H9 (cell line): ENCODE measurements around the gene DENND1A. TPM values are rescaled to one million over a fixed set of nuclear protein-coding genes. Genes with fewer than 3 reads are reported as not detected.

Experiments used
- DNase-seq: peaks from one replicate; pipeline ENCODE4 v3.0.0-alpha.2; 2017
- H2AFZ ChIP-seq: one replicate; pipeline ENCODE4 v1.6.1; 2013; ENCODE audit warnings: mild to moderate bottlenecking, low read length, control low read depth, moderate library complexity
- H2AK5ac ChIP-seq: 2 replicates; pipeline ENCODE4 v1.6.1; 2013; ENCODE audit warnings: low read length, control low read depth, mixed read lengths; ENCODE audit not compliant: insufficient read length
- H2BK120ac ChIP-seq: one replicate; pipeline ENCODE4 v1.6.1; 2013; ENCODE audit warnings: low read depth, mild to moderate bottlenecking, low read length, control low read depth, inconsistent platforms; ENCODE audit not compliant: poor library complexity, severe bottlenecking
- H2BK12ac ChIP-seq: 2 replicates; pipeline ENCODE4 v1.6.1; 2013; ENCODE audit warnings: low read length, control low read depth, mixed read lengths, low read depth; ENCODE audit not compliant: insufficient read length
- H2BK15ac ChIP-seq: 2 replicates; pipeline ENCODE4 v1.6.1; 2013; ENCODE audit warnings: low read depth, low read length, control low read depth
- H2BK20ac ChIP-seq: one replicate; pipeline ENCODE4 v1.6.1; 2013; ENCODE audit warnings: low read depth, mild to moderate bottlenecking, low read length, control low read depth, inconsistent platforms; ENCODE audit not compliant: poor library complexity, severe bottlenecking
- H2BK5ac ChIP-seq: 2 replicates; pipeline ENCODE4 v1.6.1; 2013; ENCODE audit warnings: low read length, control low read depth, mixed read lengths; ENCODE audit not compliant: insufficient read length
- H3K14ac ChIP-seq: 2 replicates; pipeline ENCODE4 v1.6.1; 2013; ENCODE audit warnings: low read length, control low read depth; ENCODE audit not compliant: insufficient read depth
- H3K18ac ChIP-seq: 2 replicates; pipeline ENCODE4 v1.6.1; 2013; ENCODE audit warnings: low read depth, mild to moderate bottlenecking, mixed read lengths, low read length, control low read depth; ENCODE audit not compliant: insufficient read length
- H3K23ac ChIP-seq: 2 replicates; pipeline ENCODE4 v1.6.1; 2013; ENCODE audit warnings: low read length, control low read depth, mixed read lengths, low read depth; ENCODE audit not compliant: insufficient read length
- H3K23me2 ChIP-seq: 2 replicates; pipeline ENCODE4 v1.6.1; 2013; ENCODE audit warnings: low read depth, mild to moderate bottlenecking, mixed read lengths, low read length, control low read depth; ENCODE audit not compliant: insufficient read length, poor library complexity, severe bottlenecking
- H3K27ac ChIP-seq: 2 replicates; pipeline ENCODE4 v1.5.1; 2013; ENCODE audit warnings: low read length, control low read depth, mixed read lengths, low read depth; ENCODE audit not compliant: insufficient read length
- H3K27me3 ChIP-seq: 2 replicates; pipeline ENCODE4 v1.6.1; 2013; ENCODE audit warnings: low read length, control low read depth, inconsistent platforms; ENCODE audit not compliant: insufficient read depth
- H3K4ac ChIP-seq: 2 replicates; pipeline ENCODE4 v1.6.1; 2013; ENCODE audit warnings: low read depth, mild to moderate bottlenecking, control low read depth, inconsistent platforms, low read length, moderate library complexity
- H3K4me1 ChIP-seq: 2 replicates; pipeline ENCODE4 v1.6.1; 2013; ENCODE audit warnings: low read length, control low read depth, inconsistent platforms; ENCODE audit not compliant: insufficient read depth
- H3K4me2 ChIP-seq: 2 replicates; pipeline ENCODE4 v1.6.1; 2013; ENCODE audit warnings: low read length, control low read depth, mixed read lengths; ENCODE audit not compliant: insufficient read length, insufficient read depth
- H3K56ac ChIP-seq: 2 replicates; pipeline ENCODE4 v1.6.1; 2013; ENCODE audit warnings: low read depth, mild to moderate bottlenecking, mixed read lengths, low read length, control low read depth; ENCODE audit not compliant: insufficient read length
- H3K79me1 ChIP-seq: 2 replicates; pipeline ENCODE4 v1.6.1; 2013; ENCODE audit warnings: low read depth, mild to moderate bottlenecking, moderate library complexity, low read length, control low read depth, inconsistent platforms; ENCODE audit not compliant: insufficient read depth, poor library complexity, severe bottlenecking
- H3K79me2 ChIP-seq: 2 replicates; pipeline ENCODE4 v1.6.1; 2013; ENCODE audit warnings: low read length, control low read depth, inconsistent platforms; ENCODE audit not compliant: insufficient read depth
- H3K9ac ChIP-seq: 2 replicates; pipeline ENCODE4 v1.6.1; 2013; ENCODE audit warnings: low read length, control low read depth, mixed read lengths; ENCODE audit not compliant: insufficient read length; ENCODE audit errors: extremely low read depth
- H3K9me3 ChIP-seq: one replicate; pipeline ENCODE4 v1.6.1; 2013; ENCODE audit warnings: low read depth, low read length, inconsistent platforms; ENCODE audit not compliant: control insufficient read depth
- H3T11ph ChIP-seq: one replicate; pipeline ENCODE4 v1.6.1; 2013; ENCODE audit warnings: mild to moderate bottlenecking, low read length, control low read depth, inconsistent platforms
- H4K20me1 ChIP-seq: one replicate; pipeline ENCODE4 v1.6.1; 2013; ENCODE audit not compliant: control insufficient read depth, insufficient read length, insufficient read depth
- H4K5ac ChIP-seq: 2 replicates; pipeline ENCODE4 v1.6.1; 2013; ENCODE audit warnings: low read depth, mild to moderate bottlenecking, mixed read lengths, low read length, control low read depth; ENCODE audit not compliant: insufficient read length
- H4K8ac ChIP-seq: replicated peaks from 2 replicates; pipeline ENCODE4 v1.6.1; 2013; ENCODE audit warnings: low read length, control low read depth, mixed read lengths, low read depth; ENCODE audit not compliant: insufficient read length
- H4K91ac ChIP-seq: 2 replicates; pipeline ENCODE4 v1.6.1; 2013; ENCODE audit warnings: low read depth, mild to moderate bottlenecking, moderate library complexity, mixed read lengths, low read length, control low read depth; ENCODE audit not compliant: insufficient read length
- H3K27ac Mint-ChIP-seq, 3 experiments: 2 replicates in 2 of 3; 3 replicates in 1 of 3; pipeline ENCODE4 v1.8.0; 2020 to 2021; ENCODE audit warnings: mixed read lengths in 3 of 3, mild to moderate bottlenecking in 1 of 3, moderate library complexity in 1 of 3
- H3K27me3 Mint-ChIP-seq: 2 replicates; pipeline ENCODE4 v1.8.0; 2021; ENCODE audit warnings: low read depth, mild to moderate bottlenecking, moderate library complexity, mixed read lengths
- H3K36me3 Mint-ChIP-seq, 3 experiments: 2 replicates in 2 of 3; 3 replicates in 1 of 3; pipeline ENCODE4 v1.8.0; 2020 to 2021; ENCODE audit warnings: low read depth in 3 of 3, mixed read lengths in 3 of 3; ENCODE audit not compliant: insufficient read depth in 1 of 3
- H3K4me1 Mint-ChIP-seq, 2 experiments: 2 replicates each; pipeline ENCODE4 v1.8.0; 2020; ENCODE audit warnings: mixed read lengths in 2 of 2
- H3K4me3 Mint-ChIP-seq, 2 experiments: 2 replicates in 1 of 2; 3 replicates in 1 of 2; pipeline ENCODE4 v1.8.0; 2020 to 2021; ENCODE audit warnings: mild to moderate bottlenecking in 2 of 2, mixed read lengths in 2 of 2, moderate library complexity in 1 of 2
- H3K9me3 Mint-ChIP-seq, 2 experiments: 2 replicates in 1 of 2; 3 replicates in 1 of 2; pipeline ENCODE4 v1.8.0; 2020; ENCODE audit warnings: mild to moderate bottlenecking in 2 of 2, mixed read lengths in 2 of 2, moderate library complexity in 1 of 2
- WGBS: extraction: QIAGEN DNeasy Blood & Tissue Kit; methylation state at CpG from one replicate; pipeline ENCODE4 v1.1.7; 2013; ENCODE audit warnings: missing lambda C conversion rate, low lambda C conversion rate, mixed read lengths; ENCODE audit not compliant: insufficient read length; ENCODE audit errors: extremely low coverage; 5-methylcytosine and 5-hydroxymethylcytosine counted together
- total RNA-seq: library from RNA; stranded (reverse); gene quantifications from 2 replicates; pipeline ENCODE4 v1.2.1, GENCODE V29; 2021
- TF ChIP-seq, protein P1 (sequence below): fragments of 200-600 bp; sonication (generic); conservative IDR thresholded peaks from 3 replicates; pipeline ENCODE4 v1.8.0; 2021; ENCODE audit warnings: antibody characterized with exemption, mild to moderate bottlenecking

The DENND1A gene
- total RNA-seq, 1 experiment from 2014 or later, result 20.4 TPM

GRCh38 chr9:123749580-123750202 lies 180.2 kb downstream of the DENND1A start:
- H3K14ac ChIP-seq, result no peak overlapping the region; the same call in 1 of the 2 replicates
- whole genome bisulfite sequencing, result no CpG with 5 or more reads among the region's 4 CpGs
- no peak overlapping the region for H2BK20ac ChIP-seq
- H3K27me3 ChIP-seq, result no peaks in the 10 kb centered on the region
- H2BK5ac ChIP-seq, result no peak overlapping the region
- H3K4me2 ChIP-seq, result no peak overlapping the region
- no peak overlapping the region for H2BK120ac ChIP-seq
- no peak overlapping the region for H3T11ph ChIP-seq
- no peaks in the 10 kb centered on the region for H3K79me1 ChIP-seq
- DNase-seq, result no peak
- H3K56ac ChIP-seq, result no peak overlapping the region
- no peak overlapping the region for H4K8ac ChIP-seq
- no peak overlapping the region for H2AK5ac ChIP-seq
- H3K27ac ChIP-seq, result no peak overlapping the region
- H3K9me3 ChIP-seq, result no peaks in the 10 kb centered on the region
- no peaks in the 10 kb centered on the region; the same call in 1 of the 2 replicates for H3K4me1 ChIP-seq
- H3K18ac ChIP-seq, result no peak overlapping the region
- no peaks in the 10 kb centered on the region for H3K79me2 ChIP-seq
- Mint-ChIP-seq H3K9me3 (no peaks in the 10 kb centered on the region), H3K4me1 (peaks cover 18 to 25% of the 10 kb centered on the region in 2 experiments), H3K4me3 (no peak overlapping the region), H3K36me3 (peaks cover 0 to 2% (median 0%) of the 10 kb centered on the region in 3 experiments; a peak in 1 of 7 replicates), H3K27ac (no peak overlapping the region), H3K27me3 (no peaks in the 10 kb centered on the region)
- H4K91ac ChIP-seq, result no peak overlapping the region
- H2AFZ ChIP-seq, result no peak overlapping the region
- TF ChIP-seq, protein P1, sequence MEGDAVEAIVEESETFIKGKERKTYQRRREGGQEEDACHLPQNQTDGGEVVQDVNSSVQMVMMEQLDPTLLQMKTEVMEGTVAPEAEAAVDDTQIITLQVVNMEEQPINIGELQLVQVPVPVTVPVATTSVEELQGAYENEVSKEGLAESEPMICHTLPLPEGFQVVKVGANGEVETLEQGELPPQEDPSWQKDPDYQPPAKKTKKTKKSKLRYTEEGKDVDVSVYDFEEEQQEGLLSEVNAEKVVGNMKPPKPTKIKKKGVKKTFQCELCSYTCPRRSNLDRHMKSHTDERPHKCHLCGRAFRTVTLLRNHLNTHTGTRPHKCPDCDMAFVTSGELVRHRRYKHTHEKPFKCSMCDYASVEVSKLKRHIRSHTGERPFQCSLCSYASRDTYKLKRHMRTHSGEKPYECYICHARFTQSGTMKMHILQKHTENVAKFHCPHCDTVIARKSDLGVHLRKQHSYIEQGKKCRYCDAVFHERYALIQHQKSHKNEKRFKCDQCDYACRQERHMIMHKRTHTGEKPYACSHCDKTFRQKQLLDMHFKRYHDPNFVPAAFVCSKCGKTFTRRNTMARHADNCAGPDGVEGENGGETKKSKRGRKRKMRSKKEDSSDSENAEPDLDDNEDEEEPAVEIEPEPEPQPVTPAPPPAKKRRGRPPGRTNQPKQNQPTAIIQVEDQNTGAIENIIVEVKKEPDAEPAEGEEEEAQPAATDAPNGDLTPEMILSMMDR, result no peak
- H3K4ac ChIP-seq, result no peak overlapping the region
- H2BK15ac ChIP-seq, result no peak overlapping the region
- H3K23me2 ChIP-seq, result no peaks in the 10 kb centered on the region
- H4K20me1 ChIP-seq, result no peaks in the 10 kb centered on the region
- no peak overlapping the region for H4K5ac ChIP-seq
- peak overlapping the region; percentile 23 for H2BK12ac ChIP-seq
- no peak overlapping the region for H3K9ac ChIP-seq
- H3K23ac ChIP-seq, result no peak overlapping the region
